GM18907 (cell line): ENCODE measurements around the gene SLC2A9.
"Not testable (repeated sequence)": the region's sequence is repeated elsewhere in the genome, so short reads cannot be mapped to it uniquely, and the experiment has no call there.

Source experiments
- ATAC-seq: cut with Tn5 transposase; IDR thresholded peaks from one replicate; pipeline ENCODE4 v1.9.1; 2021; ENCODE audit warnings: mild to moderate bottlenecking, moderate library complexity; ENCODE audit not compliant: unreplicated experiment

Gene SLC2A9

DNA sequence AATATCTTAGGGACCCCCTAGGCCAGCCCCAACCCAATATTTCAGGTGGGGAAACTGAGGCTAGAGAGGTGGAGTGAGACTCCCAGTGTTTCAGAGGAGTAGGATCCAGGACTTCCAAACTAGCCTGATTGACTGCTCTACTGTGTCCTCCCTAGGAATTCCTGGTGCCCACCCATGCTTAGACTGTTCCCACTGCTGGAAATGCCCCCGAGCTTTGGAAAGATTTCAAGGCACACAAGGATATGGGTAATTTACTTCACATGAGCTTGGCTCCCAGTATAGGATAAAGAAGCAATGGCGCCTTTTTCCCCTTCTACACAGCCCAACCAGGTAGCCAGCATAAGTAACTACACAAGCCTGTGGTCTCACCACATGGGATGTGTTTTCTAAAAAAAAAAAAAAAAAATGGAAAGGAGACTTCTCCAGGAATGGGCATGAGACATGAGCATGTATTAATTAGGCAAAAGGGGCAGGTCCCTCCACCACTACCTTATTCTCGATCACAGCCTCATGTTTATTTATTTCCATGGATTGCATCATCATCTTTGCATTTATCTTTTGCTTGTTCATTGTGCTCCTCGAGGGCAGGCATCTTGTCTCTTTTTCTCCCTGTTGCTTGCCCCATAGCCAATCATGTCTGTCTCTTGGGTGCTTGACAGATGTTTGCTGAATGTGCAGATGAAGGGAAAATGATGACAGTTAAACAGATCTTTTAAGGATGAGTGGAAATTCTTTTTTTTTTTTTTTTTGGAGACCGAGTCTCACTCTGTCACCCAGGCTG, 173.1 kb downstream of the SLC2A9 start:
- ATAC-seq = no peak

- no peak for ATAC-seq
Observed at GRCh38 chr4:9845791-9846493, 175.4 kb downstream of the SLC2A9 start.

DNA sequence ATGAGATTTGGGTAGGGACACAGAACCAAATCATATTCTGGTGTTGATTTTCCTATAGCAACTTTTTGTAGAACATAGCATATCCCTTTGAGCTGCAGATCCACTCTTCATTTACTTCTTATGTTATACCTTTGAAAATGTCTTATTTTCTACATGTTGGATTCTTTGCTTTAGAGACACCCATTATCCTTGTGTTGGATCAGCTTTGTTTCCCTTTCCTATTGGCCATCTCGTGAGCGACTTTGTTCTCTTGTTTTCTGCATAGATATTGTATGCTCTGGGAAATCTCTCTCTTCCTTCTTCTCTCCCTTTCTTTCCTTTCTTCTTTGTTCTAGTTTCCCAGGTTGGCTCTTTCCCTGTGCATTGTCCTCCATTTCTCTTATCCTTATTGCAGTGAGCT, 180.2 kb downstream of the SLC2A9 start:
- no peak for ATAC-seq

DNA sequence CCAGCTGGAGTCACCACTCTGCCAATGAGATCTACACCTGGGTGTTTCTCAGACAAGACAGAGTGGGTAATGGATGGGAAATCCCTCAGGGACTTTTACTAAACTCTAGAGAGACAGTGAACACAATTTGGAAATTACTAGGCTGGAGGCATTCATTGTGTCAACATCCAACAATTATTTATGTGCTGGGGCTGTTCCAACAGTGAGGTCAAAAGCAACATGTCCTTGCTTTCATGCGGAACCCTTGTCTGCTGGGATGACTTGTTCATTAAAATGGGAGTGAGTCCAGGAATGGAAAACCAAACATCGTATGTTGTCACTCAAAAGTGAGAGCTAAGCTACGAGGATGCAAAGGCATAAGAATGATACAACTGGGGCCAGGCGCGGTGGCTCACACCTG, 185.9 kb downstream of the SLC2A9 start:
- no peak for ATAC-seq

DNA sequence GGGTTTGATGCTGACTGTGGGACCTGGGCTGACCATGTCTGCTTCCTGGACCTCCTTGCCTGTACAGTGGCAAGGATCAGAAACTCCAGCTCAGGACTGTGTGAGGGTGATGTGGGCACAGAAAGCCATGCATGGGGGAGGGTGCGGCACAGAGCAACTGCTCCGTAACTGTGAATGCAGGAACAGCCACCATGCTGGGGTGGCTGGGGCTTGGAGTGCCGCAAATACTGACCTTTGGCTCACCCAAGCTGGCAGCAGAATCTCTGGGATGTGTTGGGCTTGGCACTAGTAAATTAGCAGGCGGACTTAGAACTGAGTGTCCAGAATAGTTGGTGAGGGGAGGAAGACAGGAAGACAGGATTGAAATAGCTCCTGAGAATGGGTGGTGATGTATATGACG, 187.9 kb downstream of the SLC2A9 start:
- ATAC-seq = no peak

DNA sequence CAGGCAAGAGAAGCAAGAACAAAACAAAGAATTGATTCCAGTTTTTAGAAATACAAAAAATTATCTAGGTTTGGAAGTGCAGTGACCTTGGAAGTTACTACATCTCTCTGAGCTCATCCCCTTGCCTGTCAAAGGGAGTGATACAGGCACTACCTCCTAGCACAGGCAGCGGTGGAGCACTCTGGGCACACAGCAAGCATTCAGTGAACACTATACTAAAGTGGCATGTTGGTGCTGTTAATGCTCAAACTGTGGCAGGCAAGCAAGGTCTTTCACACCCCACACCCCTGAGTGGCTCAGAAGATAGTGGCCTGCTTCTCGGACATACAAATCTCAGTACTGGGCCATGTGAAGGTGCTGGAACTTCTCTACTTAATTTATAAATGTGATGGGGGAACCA, 188.7 kb downstream of the SLC2A9 start:
- no peak for ATAC-seq

- no peak for ATAC-seq
Observed at GRCh38 chr4:9826551-9826950, 194.7 kb downstream of the SLC2A9 start.

DNA sequence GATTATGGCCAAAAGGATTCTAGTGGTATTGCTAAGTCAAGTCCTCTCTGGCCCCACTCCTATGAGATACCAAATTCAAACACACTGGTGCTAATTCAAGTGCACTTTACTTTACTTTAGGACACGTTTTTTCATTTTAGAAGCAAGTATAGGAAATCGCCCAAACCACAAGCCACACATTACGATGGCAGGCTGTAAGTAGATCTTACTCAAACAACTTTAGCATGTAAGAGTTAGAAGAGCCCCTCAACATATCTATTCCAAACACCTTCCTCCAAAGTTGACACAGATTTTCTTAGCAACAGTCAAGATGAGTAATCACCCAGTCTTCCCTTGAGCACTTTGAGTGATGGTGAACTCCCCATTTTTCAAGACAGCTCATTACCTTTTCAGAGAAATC, 196.2 kb downstream of the SLC2A9 start:
- ATAC-seq = no peak

- no peak for ATAC-seq
Observed at GRCh38 chr4:9820343-9820742, 201.0 kb downstream of the SLC2A9 start.

DNA sequence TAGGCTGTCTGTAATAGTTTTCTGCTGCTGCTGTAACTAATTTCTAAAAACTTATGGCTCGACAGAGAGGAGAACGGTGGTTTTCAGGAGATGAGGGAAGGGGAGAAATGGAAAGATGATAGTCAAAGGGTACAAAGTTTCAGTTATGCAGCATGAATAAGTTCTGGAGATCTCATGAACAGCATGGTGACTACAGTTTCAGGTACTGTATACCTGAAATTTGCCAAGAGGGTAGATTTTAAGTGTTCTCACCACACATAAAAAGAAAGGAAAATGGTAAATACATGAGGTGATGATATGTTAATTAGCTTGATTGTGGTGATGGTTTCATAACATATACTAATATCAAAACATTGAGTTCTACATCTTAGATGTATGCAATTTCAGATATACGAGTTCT, 205.0 kb downstream of the SLC2A9 start:
- ATAC-seq = no peak

GRCh38 chr4:9812501-9813340, 208.6 kb downstream of the SLC2A9 start:
- ATAC-seq = peak; percentile 95

DNA sequence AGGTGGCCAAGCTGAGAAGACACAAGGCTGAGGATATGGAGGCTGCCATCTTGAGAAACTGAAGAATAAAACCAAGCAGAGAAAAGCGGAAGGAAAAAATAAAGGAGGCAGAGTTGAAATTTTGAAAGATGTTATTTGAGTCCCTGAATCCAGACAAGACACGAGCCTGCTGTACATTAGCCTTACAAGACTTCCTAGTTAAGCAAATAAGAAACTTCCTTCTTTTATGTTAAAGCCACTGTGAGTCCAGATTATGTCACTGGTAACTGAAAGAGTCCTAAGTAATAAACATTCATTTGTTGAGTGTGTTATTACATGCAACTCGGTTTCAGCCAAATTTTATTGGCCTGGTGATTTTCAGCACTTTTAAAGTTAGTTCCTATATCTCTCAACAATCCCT, 209.5 kb downstream of the SLC2A9 start:
- ATAC-seq = no peak

- no peak for ATAC-seq
Observed at GRCh38 chr4:9808077-9808476, 213.2 kb downstream of the SLC2A9 start.

- no peak for ATAC-seq
Observed at GRCh38 chr4:9804918-9805317, 216.4 kb downstream of the SLC2A9 start.

DNA sequence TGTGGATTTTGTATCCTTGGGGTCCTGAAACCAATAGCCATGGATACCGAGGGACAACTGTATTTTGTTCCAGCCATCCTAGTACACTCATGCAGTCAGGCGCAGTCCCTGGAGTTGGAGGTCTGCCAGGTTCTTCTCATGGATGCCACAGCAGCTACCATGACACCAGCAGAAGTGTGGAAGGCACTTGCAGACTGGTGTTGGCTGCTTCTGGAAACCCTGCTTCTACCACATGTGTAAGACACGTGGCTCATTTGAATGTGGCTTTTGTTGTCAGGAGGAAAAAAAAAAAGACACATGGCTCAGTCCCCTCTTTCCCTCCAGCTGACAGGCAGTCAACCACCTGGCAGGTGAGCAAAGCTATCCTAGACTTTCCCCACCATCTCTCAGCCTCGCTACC, 220.4 kb downstream of the SLC2A9 start:
- ATAC-seq = no peak

DNA sequence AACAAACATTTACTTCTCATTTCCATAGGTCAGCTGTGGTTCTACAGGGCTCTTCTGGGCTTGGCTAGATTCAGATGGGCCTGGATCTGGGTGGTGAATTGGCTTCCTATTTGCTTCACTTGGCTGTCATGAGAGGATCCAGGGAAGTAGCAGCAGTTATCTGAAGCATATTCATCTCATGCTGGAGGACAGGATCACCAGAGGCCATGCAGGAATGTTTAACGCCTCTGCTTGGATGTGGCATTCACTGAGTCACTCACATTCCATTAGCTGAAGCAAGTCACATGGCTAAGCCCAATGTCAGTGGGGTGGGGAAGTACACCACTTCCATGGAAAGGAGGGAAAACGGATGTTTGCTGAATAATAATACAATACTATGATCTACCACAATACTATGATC, 224.7 kb downstream of the SLC2A9 start:
- not testable (repeated sequence) for ATAC-seq

GRCh38 chr4:9792381-9792780, 228.9 kb downstream of the SLC2A9 start:
- ATAC-seq = no peak

DNA sequence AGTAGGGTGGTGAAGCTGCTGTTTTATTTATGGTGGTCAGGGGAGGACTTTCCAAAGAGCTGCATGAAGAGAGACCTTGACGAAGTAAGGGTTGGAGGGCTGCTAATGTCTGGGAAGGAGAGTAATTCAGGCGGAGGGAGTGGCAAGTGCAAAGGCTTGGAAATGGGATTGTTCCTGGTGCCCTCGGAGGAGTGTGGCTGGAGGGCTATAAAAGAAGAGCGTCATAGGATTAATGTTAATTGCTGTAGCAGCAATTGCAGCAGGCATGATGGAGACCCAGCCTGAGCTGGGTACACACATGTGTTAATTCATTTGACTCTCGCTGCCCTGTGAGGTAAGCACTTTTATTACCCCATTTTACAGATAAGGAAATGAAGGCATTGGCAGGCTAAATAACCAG, 235.4 kb downstream of the SLC2A9 start:
- ATAC-seq = not testable (repeated sequence)

- ATAC-seq = no peak
Observed at GRCh38 chr4:9782136-9782436, 239.2 kb downstream of the SLC2A9 start.

DNA sequence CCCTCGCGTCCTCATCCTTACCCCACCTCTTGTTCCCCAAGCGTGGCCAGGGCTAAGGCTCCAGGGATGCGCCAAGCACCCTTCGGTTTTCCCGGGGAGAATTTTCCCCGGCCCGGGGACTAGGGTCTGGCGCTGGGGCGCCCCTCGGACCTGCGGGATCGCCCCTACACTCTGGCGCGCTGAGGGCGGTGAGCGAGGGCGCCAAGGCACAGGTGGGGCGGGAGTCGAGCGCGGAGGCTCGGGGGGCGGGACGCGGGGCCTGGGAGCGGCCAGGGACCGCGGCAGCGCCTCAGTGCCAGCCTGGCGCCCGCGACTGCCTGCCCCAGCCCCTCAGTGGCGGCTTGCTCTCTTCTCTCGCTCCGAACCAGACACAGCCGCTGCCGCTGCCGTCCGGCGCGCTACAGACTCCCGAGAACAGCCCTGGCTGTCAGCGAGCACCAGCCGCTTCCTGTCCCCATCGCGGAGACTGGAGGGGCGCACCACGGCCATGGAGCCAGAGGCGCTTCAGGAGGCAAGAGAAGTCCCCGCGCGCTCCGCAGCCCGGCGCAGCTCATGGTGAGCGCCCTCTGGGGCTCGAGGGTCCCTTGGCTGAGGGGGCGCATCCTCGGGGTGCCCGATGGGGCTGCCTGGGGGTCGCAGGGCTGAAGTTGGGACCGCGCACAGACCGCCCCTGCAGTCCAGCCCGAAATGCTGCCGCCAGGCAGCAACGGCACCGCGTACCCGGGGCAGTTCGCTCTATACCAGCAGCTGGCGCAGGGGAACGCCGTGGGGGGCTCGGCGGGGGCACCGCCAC, 239.8 kb downstream of the SLC2A9 start, which contains the start of gene DRD5:
DRD5 (plus strand) TSS at position 292 of the 793 bp plus-strand sequence; CDS start at position 688, 396 bp downstream.
- no peak for ATAC-seq
